Stimulated activated CD4-positive, alpha-beta T cell treated with anti-CD3 and anti-CD28 coated beads, TNF-alpha, amount 100 ng/mL, for 24 hours (primary cell): Measurements from ENCODE around the gene TMPRSS5.
"Not testable (repeated sequence)": the region's sequence is repeated elsewhere in the genome, so short reads cannot be mapped to it uniquely, and the experiment has no call there.

Experiments
- DNase-seq, 3 experiments: peaks; one replicate each; pipeline ENCODE4 v3.0.0-alpha.2; 2020; ENCODE audit warnings: low read depth in 3 of 3

Gene TMPRSS5

DNA sequence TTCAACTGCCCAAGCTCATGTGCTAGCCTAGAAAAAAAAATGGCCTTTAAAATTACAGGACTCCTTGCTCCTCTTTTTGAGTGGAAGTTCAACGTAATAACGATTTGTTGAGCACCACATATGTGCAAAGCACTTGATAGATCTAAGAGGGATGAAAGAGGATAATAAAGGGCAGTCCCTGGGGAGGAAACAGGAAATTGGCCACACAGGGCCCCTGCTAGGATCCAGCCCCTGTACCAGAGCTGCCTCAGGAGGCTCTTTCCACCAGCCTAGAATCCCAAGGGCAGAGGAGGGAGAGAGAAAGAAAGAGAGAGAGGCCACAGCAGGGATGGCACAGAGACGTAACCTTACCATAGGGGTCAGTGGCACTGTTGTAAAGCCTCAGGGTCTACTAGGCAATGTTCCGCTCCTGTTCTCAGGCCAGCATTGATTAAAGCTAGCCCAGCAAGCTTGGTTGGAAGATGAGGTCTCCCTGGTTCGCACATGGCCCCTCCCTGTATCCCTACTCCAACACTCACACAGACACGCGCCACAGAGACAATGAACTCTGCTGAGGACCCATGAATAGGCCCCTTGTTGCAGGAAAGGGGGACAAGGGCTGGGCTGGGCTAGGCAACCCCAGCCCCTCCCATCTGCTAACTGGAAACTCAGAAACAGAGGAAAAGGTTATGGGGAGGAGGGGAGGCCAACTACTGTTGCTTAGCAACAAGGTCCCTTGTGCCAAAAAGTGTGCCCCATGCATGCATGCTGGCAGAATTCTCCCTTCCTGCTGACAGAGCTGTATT lies at the start of gene TMPRSS5:
Gene TMPRSS5, minus strand, starts transcription at position 438 of the 785 bp plus-strand sequence. Its CDS starts 84 bp downstream, at position 354.
- no peak for DNase-seq

DNA sequence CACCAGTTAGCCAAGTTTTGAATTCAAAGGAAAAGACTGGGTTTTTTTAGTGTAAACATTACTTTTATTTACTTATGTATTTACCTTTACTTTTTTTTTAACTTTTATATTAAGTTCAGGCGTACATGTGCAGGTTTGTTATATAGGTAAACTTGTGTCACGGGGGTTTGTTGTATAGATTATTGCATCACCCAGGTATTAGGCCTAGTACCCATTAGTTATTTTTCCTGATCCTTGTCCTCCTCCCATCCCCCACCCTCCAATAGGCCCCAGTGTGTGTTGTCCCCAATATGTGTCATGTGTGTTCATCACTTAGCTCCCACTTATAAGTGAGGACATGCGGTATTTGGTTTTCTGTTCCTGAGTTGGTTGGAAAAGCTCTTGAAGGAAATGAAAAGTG lies 46.8 kb upstream of the TMPRSS5 start:
- DNase-seq = no peak

DNA sequence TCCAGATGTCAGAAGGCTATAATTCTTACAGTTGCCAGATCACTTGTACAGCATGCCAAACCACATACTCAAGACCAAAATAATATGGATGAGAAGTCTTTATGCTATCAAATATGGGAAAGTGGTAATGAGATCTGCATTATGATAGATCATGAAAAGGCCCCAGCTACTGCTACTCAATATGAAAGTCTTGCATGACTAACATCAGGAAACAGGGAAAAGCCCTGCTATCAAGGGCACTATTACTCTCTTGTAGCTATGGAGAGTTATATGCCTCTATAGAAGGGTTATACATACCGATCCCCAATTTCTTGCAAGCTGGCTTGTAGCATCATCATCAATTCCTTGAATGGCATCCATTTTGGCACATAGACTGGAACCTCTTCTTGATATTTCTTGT lies 30.2 kb upstream of the TMPRSS5 start:
- DNase-seq = no peak

DNA sequence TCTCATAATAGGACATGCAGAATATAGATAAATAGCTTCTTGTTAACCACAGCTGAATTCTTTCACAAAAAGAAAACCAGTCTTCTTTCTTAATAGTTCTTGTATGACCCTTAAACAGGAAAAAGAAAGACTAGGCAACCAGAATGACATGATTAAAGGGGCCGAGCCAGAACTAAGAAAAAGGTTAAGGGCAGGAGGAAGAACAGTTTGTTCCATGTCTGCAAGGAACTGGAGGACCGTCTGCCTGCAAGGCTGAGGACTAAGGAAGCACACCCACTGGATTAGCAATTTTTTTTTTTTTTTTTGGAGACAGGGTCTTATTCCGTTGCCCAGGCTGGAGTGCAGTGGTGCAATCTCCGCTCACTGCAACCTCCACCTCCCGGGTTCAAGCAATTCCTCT lies 26.0 kb upstream of the TMPRSS5 start:
- DNase-seq = no peak

DNA sequence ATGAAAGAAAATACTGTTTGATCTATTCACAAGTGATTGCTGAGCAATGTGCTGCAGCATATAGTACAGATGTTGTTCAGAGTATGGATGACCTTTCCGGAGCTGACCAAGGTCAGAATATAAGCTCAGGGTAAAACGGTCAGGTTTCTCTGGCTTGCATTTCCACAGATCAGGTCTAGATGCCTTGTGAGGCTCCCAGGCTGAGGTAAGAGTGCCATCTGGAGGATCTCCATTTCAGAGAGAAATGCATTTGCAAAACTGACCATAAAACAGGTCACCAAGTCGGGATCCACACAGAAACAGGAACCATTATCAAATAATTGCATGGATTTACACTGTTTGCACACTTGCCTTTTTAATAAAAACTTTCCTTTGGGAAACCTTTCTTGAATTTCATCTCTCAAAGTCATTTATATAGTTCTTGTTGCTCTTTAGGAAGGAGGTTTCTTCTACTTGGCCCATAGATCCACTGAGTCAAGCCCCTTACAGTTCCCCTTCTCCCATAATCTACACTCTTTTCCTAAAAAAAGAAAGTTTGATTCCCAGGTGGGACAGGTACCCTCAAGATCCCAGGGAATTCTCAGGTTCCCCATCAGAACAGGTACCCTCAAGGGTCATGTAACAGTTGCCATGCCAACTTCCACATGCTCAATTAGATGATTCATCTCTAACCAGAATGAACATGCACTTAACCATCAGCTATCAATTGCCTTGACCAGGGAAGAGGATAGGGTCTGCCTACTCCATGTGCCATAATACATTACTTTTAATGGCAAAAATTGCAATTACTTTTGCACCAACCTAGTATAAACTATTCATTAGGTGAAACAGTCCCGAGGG lies 25.0 kb upstream of the TMPRSS5 start:
- no peak for DNase-seq

DNA sequence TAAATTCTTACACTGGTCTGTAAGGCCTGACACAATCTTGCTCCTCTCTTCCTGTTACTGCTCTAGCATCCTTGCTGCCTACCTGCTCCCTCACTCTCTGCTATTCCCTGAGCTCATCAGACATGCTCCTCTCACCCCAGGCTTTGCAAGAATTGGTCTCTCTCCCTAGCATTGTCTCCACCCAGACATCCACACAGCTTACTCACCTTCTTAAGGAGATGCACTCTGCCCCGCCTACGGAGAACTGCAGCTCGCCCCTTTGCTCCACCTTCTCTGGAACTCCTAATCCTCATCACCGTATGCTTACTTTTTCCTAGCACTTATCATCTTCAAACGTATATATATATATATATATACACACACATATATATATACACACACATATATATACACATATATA lies 23.3 kb upstream of the TMPRSS5 start:
- DNase-seq = no peak

DNA sequence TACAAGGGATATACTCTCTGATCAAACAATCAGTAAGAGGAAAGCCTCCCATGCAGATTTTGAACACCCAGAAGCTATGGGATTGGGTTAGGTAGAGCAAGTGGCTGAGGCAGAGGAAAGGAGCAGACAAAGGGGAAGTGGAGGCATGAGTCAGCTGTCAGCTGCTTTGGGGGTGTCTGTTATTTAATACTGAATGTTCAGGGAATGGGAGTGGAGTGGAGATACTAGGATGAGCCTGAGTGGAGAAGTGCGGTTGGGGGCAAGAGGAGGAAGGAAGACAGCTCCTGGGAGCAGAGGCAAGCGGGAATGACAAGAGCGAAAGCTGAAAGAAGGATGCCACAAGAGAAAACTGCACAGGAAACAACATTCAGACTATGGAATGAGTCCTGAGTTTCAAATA lies 22.7 kb upstream of the TMPRSS5 start:
- no peak for DNase-seq

DNA sequence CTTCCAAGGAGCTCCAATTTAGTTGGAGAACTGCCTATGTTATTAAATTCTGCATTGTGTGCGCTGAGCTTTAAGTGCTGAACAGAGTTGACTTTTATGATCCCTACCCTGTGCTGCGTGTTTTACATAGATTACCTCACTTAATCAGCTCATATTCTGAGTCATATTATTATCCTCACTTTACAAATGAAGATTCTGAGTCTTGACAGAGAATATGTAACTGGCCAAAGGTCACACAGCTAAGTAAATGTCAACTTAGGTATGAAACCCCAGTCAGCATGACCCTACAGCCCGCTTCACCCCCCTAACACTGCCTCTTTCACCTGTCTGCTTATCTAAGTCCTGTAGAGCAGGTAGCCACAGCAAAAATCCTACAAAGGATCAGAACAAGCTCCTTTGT lies 19.8 kb upstream of the TMPRSS5 start:
- no peak for DNase-seq

DNA sequence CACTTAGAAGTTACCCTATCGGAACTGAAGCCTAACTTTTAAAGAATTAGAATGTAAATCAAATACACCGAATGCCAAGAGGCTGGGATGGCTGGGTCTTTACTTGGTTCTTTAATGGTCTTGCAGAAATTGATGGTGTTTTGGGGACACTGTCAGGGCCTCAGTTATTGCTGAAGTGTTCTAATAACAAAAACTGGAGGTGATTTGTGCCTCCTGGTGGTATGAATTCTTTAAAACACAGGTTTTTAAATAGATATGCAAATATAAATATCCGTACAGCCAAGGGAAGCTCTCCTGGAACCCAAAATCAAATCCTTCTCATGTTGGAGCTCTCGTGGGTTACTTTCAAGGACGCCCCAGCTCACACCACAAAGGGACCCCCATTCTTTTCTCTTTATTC lies 19.3 kb upstream of the TMPRSS5 start:
- DNase-seq = no peak

DNA sequence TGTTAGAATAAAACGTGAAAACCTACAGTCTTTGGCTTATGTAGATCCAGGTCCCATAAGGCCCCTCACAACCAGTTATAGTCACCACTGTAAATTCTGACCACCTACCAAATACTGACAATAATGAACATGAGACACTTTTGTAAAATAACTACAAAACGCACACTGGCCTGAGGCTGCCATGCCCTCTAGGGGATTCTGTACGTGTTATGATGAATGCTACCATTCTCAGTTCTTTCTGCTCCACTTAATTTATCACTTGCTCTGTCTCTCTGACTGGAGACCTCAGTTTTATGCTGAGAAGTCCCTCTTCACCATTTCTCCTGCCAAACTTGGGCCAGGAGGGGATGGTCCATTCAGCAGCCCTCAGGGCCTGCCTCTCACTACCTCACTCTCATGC lies 18.7 kb upstream of the TMPRSS5 start:
- no peak for DNase-seq

DNA sequence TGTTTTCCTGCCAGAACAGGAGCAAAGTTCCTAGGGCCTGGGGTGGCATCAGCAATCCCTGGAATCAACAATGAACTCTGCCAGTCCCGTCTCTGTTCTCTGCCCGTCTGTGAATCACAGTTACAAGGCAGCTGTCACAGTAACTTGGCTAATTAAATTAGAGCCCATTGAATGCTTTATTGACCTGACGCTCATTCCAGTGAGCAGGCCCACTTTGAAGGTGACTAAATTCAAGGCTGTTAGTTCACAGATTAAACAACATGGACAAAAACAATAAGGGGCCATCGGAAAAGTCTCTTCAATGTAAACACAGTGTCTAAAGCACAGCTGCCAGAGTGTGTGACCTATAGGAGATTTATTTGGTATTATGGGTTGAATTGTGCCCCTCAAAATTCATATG lies 17.7 kb upstream of the TMPRSS5 start:
- DNase-seq = no peak

DNA sequence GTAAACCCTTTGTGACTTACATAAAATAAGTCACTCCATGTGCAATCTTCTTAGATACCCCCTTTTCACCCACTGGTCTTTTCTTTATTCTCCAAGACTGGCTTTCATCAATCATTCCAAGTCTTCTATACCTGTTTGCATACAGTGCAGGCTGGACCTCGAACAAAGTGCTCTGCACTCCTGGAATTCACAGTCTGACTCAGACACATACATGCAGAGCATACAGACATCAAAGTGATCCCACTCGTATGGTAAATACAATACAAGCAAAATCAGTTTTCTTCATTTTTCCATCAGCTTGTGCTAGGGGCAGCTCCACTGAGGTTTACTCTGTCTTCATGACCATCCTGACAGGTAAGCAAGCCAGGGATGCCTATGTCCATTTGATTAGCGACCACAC lies 16.8 kb upstream of the TMPRSS5 start:
- no peak for DNase-seq

DNA sequence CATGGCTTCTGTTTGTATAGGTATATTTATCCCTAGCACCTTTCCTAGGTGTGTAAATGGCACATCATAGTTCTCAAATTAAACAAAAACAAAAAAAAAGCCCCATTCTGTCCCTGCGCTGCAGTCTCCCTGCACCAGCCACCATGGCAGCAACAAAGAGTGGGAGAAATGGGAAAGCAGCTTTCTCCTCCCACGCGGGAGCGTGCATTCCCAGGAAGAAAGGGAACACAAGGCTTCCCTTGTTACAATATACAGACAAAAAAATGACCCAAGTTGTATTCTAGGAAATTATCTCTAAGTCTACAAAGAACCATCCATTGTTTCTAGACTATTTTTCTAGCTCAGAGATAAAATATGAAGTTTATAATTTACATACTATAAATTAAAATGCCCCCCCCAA lies 16.1 kb upstream of the TMPRSS5 start:
- DNase-seq = no peak

DNA sequence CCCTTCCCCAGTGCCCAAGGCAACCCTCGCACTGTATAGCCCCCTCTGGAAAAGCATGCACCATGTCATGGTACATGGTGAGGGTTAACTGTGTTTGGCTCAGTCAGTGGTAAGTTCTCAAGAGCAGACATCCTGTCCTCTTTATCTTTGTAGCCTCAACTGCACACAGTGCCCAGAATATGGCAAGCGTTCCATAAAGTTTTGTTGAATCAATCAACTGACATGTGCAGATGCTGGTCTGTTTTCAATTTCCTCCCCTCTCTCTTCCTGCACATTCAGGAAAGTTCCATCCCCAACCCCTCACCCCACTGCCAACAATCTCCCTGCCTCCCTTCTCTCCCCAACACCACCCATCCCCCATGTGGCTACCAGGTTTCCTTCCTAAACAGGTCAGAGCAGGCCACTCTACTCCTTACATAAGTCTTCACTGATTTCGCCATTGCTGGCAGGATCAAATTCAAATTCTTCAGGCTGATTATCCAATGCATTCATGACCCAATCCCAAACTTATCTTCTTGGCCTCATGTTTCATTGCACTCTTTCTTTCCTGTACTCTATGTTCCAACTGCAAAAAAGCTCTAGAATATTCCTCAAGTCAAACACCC lies 15.5 kb upstream of the TMPRSS5 start:
- no peak for DNase-seq

DNA sequence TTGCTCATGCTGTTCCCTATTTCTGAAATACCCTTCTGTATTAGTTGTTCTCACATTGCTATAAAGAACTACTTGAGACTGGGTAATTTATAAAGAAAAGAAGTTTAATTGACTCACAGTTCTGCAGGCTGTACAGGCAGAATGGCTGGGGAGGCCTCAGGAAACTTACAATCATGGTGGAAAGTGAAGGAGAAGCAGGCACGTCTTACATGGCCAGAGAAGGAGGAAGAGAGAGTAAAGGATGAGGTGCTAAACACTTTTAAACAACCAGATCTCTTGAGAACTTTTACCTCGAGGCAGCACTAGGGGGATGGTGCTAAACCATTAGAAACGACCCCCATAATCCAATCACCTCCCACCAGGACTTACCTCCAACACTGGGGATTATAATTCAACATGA lies 14.4 kb upstream of the TMPRSS5 start:
- not testable (repeated sequence) for DNase-seq

DNA sequence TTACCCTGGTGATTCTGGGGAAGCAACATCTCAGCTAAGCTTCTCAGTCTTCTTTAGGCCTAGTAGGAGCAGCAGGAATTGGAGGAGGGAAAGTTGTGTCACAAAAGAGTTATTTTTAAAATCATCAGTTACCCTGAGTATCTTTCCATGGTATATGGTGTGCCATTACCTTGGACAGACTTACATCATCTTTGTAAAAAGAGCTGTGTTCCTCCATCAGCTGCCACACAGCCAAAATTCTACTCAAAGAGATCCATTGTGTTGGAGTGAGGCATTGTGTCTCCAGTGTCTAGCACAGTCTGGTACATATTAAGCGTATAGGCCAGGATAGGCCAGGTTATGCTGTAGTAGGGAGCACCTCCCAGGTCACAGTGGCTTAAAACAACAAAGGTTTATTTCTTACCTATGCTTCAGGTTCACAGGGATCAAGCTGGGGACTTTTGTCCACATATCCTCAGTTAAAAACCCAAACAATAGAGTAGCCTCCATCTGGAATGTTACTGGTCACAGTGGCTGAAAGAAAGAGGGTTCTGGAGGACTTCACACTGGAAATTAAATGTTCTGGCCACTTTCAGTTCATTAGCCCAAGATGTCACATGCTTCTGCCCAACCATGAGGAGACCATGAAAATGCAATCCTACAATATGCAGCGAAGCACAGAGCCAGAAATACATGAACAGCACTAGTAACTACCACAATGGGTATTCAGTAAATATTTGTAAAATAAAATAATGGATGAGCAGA lies 9.9 kb upstream of the TMPRSS5 start:
- no peak for DNase-seq

DNA sequence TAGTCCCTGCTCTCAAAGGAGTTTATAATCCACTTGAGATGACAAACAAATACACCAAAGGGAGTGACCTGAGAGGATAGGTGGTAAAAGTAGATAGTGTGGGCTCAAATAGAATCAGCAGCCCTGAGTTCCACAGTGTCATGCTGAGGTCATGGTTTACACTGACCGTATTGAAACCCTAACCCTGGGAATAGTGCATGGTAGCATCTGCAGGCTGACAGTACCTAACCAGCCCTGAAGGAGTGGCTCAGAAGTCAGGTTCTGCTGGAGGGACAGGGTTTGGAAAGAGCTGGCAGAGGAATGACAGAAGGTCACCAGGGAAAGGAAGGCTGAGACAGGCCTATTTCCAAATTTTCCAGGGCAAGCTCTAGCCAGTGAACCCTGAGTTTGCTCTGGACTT lies 9.2 kb upstream of the TMPRSS5 start:
- no peak for DNase-seq

DNA sequence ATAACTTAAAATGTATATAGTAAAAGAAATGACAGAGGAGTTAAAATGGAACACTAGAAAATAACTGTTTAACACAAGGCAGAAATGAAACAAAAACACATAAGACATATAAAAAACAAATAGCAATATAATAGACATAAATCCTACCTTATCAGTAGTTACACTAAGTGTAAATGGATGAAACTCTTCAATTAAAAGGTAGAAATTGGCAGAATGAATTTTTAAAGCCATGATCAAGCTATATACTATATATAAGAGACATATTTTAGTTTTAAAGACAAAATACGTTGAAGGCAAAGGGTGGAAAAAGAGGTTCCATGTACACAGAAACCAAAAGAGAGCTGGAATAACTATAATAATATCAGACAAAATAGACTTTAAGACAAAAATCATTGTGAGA lies 4.9 kb upstream of the TMPRSS5 start:
- no peak for DNase-seq

DNA sequence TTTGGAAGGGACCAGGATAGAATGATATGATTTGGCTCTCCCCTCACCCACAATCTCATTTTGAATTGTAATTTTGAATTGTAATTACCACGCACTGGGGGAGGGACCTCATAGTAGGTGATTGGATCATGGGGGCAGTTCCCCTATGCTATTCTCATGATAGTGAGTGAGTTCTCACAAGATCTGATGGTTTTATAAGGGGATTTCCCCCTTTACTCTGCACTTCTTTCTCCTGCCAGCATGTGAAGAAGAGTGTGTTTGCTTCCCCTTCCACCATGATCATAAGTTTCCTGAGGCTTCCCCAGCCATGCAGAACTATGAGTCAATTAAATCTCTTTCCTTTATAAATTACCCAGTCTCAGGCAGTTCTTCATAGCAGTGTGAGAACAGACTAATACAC lies 2.6 kb downstream of the TMPRSS5 start:
- DNase-seq = not testable (repeated sequence)

DNA sequence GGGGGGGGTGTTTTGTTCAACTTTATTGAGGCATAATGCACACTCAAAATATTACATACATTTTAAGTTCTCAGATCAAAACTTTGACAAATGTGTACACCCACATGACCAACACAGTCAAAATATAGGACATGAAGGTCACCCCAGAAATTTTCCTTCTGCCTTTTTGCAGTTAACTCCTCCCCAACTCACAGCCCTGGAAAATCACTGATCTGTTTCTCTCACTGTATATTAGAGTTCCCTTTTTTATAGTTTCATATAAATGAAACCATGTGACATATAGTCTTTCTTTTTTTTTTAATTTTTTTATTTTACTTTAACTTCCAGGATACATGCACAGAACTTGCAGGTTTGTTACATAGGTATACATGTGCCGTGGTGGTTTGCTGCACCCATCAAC lies 4.6 kb downstream of the TMPRSS5 start:
- DNase-seq = no peak

DNA sequence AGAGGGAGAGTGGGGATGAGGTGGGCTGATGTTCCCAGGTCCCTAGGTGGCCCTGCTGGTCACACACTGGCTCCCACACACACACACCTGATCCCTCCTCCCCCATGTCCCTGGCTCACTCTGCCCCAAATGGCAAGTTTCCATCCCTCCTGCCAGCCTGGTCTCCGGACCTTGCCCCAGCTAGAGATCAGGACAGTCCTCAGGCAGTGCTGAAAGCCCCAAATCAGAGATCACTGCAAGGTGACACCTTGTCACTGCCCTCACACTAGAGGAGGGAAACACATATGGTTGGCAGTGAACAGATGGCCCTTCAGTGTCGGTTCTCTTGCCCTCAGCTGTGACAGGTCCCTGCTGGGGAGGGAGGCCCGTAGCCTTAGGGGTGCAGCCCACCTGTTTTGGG lies 7.6 kb downstream of the TMPRSS5 start:
- DNase-seq = no peak

DNA sequence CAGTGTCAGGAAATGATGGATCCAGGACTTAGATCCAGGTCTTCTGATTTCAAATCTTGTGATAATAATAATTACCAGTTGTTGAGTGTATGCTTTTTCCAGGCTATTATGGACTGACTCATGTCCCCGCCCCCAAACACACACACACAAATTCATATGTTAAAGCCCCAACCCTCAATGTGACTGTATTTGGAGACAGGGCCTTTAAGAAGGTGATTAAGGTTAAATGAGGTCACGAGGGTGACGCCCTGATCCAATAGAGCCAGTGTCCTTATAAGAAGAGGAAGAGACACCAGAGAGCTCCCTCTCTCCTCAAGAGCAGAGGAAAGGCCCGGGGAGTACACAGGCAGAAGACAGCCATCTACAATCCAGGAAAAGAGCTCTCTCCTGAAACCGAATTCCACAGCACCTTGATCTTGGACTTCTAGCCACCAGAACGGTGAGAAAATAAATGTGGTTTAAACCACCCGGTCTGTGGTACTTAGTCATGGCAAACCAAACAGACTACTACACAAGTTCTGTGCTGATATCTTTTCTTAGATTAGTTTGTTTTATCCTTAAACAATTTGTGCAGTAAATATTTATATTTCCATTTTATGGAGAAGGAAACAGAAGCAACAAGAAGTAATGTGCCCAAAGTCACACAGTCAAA lies 8.2 kb downstream of the TMPRSS5 start:
- DNase-seq = no peak
